AG20443 (cell line): Measurements from ENCODE around the gene PCDH9.
"Not testable (repeated sequence)": the region's sequence is repeated elsewhere in the genome, so short reads cannot be mapped to it uniquely, and the experiment has no call there.

ENCODE experiments used
- DNase-seq: peaks from one replicate; pipeline ENCODE4 v3.0.0; 2012; ENCODE audit warnings: low spot score, mixed read lengths

PCDH9 gene

GRCh38 chr13:66914155-66914554 is 316.0 kb downstream of the PCDH9 start:
- no peak for DNase-seq

- DNase-seq = no peak
These were observed 318.7 kb downstream of the PCDH9 start for GRCh38 chr13:66911411-66911939.

- DNase-seq = no peak
These were observed 330.2 kb downstream of the PCDH9 start for GRCh38 chr13:66899955-66900354.

- no peak for DNase-seq
These were observed 333.2 kb downstream of the PCDH9 start for GRCh38 chr13:66896933-66897332.

- no peak for DNase-seq
These were observed 334.4 kb downstream of the PCDH9 start for GRCh38 chr13:66895780-66896179.

- no peak for DNase-seq
These were observed 334.8 kb downstream of the PCDH9 start for GRCh38 chr13:66895320-66895719.

- DNase-seq = no peak
These were observed 341.4 kb downstream of the PCDH9 start for GRCh38 chr13:66888698-66889097.

GRCh38 chr13:66887088-66887487 is 343.0 kb downstream of the PCDH9 start:
- DNase-seq = no peak

GRCh38 chr13:66886264-66886663 is 343.9 kb downstream of the PCDH9 start:
- DNase-seq = no peak

GRCh38 chr13:66881170-66881569 is 349.0 kb downstream of the PCDH9 start:
- not testable (repeated sequence) for DNase-seq

GRCh38 chr13:66879988-66880387 is 350.1 kb downstream of the PCDH9 start:
- no peak for DNase-seq

- DNase-seq = no peak
These were observed 354.9 kb downstream of the PCDH9 start for GRCh38 chr13:66875264-66875663.

- DNase-seq = no peak
These were observed 365.5 kb downstream of the PCDH9 start for GRCh38 chr13:66864627-66865026.

GRCh38 chr13:66860878-66861417 is 369.2 kb downstream of the PCDH9 start:
- no peak for DNase-seq

- DNase-seq = no peak
These were observed 369.9 kb downstream of the PCDH9 start for GRCh38 chr13:66859934-66860877.

- DNase-seq = no peak
These were observed 371.1 kb downstream of the PCDH9 start for GRCh38 chr13:66859078-66859477.

- DNase-seq = no peak
These were observed 372.0 kb downstream of the PCDH9 start for GRCh38 chr13:66858163-66858562.

GRCh38 chr13:66855131-66855530 is 375.0 kb downstream of the PCDH9 start:
- no peak for DNase-seq

GRCh38 chr13:66853564-66853963 is 376.6 kb downstream of the PCDH9 start:
- no peak for DNase-seq

- DNase-seq = no peak
These were observed 380.4 kb downstream of the PCDH9 start for GRCh38 chr13:66849706-66850105.

- no peak for DNase-seq
These were observed 382.6 kb downstream of the PCDH9 start for GRCh38 chr13:66847541-66847940.

- DNase-seq = no peak
These were observed 384.7 kb downstream of the PCDH9 start for GRCh38 chr13:66845393-66845792.

- DNase-seq = no peak
These were observed 385.2 kb downstream of the PCDH9 start for GRCh38 chr13:66844933-66845332.
